Kidney tubule cell (primary cell): ENCODE measurements around the gene KRTAP9-8.
"Not testable (repeated sequence)": the region's sequence is repeated elsewhere in the genome, so short reads cannot be mapped to it uniquely, and the experiment has no call there.

Source experiments
- DNase-seq: peaks from one replicate; pipeline ENCODE4 v3.0.0-alpha.2; 2018; ENCODE audit warnings: low spot score

Gene KRTAP9-8

GRCh38 chr17:41255381-41256290 lies 17.8 kb downstream of the KRTAP9-8 start, which contains the start of gene KRTAP9-9:
KRTAP9-9 (plus strand) TSS chr17:41255384.
- DNase-seq = not testable (repeated sequence)

- no peak for DNase-seq
Observed at GRCh38 chr17:41256291-41256685, 18.5 kb downstream of the KRTAP9-8 start.

- no peak for DNase-seq
Observed at GRCh38 chr17:41258406-41258805, 20.6 kb downstream of the KRTAP9-8 start.

GRCh38 chr17:41263212-41263611 lies 25.4 kb downstream of the KRTAP9-8 start:
- DNase-seq = no peak

- DNase-seq = no peak
Observed at GRCh38 chr17:41264599-41264998, 26.8 kb downstream of the KRTAP9-8 start.

- no peak for DNase-seq
Observed at GRCh38 chr17:41265078-41265477, 27.3 kb downstream of the KRTAP9-8 start, which contains the start of gene KRTAP9-6. KRTAP9-6 (plus strand) TSS chr17:41265378; CDS start chr17:41265378, 0 bp downstream.

- DNase-seq = no peak
Observed at GRCh38 chr17:41267711-41268110, 29.9 kb downstream of the KRTAP9-8 start.

GRCh38 chr17:41271323-41271722 lies 33.5 kb downstream of the KRTAP9-8 start:
- not testable (repeated sequence) for DNase-seq

GRCh38 chr17:41271858-41272257 lies 34.1 kb downstream of the KRTAP9-8 start:
- DNase-seq = no peak

- not testable (repeated sequence) for DNase-seq
Observed at GRCh38 chr17:41275648-41276190, 37.9 kb downstream of the KRTAP9-8 start, which contains the start of gene KRTAP9-7. KRTAP9-7 (plus strand) TSS chr17:41275698; CDS start chr17:41275698, 0 bp downstream.

GRCh38 chr17:41278176-41278955 lies 40.6 kb downstream of the KRTAP9-8 start:
- DNase-seq = peak; percentile 74

- no peak for DNase-seq
Observed at GRCh38 chr17:41284043-41284442, 46.2 kb downstream of the KRTAP9-8 start.

GRCh38 chr17:41284546-41284945 lies 46.7 kb downstream of the KRTAP9-8 start:
- DNase-seq = peak; percentile 18

GRCh38 chr17:41287050-41287449 lies 49.3 kb downstream of the KRTAP9-8 start:
- DNase-seq = peak; percentile 54
